ENCODE measurements around the gene RAB18. TPM values are rescaled to one million over a fixed set of nuclear protein-coding genes. Genes with fewer than 3 reads are reported as not detected.

The RAB18 gene
- total and polyA plus RNA-seq, 9 of the 15 experiments (the other 6 are each of a cell fraction or from before 2014, with no cell fraction given): 10.5 to 46.3 (median 32.5) TPM

DNA sequence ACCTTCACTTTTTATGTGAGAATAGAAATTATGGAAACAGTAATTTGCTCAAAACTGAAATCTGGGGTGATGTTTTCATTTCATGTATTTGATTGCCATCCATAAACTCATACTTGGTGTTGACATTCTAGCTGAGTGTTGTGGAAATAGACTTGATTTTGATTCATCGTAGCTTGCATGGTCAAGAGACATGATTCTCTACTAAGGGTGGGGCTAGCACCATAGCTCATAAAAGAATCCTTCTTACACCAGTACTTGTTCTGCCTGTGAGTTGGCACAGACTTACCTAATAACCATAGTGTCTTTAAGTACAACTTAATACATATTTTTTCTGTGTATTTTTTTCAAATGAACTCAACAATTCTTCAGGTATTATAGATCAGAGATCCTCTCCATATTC, 36.6 kb downstream of the RAB18 start (continued):
- TF ChIP-seq BCL6 (CRISPR knock-in tag; IDR thresholded peaks at IDR 0.05): no peak
- TF ChIP-seq BDP1 (IDR thresholded peaks at IDR 0.05; ENCODE audit: insufficient read depth, insufficient read length): no peak
- TF ChIP-seq, protein P1, sequence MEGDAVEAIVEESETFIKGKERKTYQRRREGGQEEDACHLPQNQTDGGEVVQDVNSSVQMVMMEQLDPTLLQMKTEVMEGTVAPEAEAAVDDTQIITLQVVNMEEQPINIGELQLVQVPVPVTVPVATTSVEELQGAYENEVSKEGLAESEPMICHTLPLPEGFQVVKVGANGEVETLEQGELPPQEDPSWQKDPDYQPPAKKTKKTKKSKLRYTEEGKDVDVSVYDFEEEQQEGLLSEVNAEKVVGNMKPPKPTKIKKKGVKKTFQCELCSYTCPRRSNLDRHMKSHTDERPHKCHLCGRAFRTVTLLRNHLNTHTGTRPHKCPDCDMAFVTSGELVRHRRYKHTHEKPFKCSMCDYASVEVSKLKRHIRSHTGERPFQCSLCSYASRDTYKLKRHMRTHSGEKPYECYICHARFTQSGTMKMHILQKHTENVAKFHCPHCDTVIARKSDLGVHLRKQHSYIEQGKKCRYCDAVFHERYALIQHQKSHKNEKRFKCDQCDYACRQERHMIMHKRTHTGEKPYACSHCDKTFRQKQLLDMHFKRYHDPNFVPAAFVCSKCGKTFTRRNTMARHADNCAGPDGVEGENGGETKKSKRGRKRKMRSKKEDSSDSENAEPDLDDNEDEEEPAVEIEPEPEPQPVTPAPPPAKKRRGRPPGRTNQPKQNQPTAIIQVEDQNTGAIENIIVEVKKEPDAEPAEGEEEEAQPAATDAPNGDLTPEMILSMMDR (IDR thresholded peaks at IDR 0.05 in 2 of 3, conservative IDR thresholded peaks at IDR 0.05 in 1 of 3; ENCODE audit: insufficient read depth in 2 of 3, low read depth in 1 of 3, low read length in 3 of 3): no peak
- TF ChIP-seq PML (IDR thresholded peaks at IDR 0.05; ENCODE audit: low read length): no peak

DNA sequence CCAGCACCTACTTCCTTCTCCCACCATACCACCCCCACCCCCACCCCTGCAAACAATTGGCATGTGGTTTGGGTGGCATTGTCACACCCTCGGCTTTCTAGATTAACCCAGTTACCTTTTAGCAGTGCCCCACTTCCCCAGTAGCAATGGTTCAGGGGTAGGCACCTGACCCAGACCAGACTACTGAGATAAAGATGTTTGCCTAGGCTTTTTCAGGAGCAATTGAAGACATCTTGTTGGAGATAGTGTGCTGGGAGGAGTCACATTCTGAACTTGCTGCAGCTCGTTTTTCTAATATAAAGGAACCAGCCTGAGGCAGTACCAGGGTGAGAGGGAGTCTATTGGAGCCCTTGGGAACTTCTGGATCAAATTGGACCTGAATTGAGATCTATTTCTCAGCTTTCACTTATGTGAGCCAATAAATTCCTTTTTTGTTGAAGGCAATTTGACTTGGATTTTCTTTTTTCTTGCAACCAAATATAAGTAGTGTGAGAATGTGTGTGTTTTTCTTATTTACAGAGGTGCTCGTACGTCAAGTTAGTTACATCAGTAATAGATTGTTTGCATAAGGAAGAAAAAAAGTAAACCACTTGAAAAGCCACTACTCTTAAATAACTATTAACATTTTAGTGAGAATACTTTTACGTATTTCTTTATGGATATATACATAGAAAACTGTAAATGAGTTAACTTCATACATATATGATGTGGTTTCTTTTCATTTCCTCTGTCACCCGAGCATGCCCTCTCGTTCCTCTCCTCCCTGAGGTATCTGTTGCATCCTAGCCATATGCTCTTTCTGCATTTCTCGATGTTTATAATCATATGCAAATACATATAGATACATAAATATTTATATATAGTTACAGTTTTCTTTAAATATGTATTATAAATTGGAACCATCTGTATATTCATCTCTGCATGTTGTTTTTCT, 38.0 kb downstream of the RAB18 start:
- Histone ChIP-seq H3K4me1 (replicated peaks in 1 of 2; ENCODE audit: control insufficient read depth in 2 of 2, insufficient read depth in 2 of 2, low read length in 2 of 2) (no peaks in the 10 kb centered on the region), H3K9me3 (replicated peaks; ENCODE audit: control insufficient read depth, insufficient read depth, low read depth, low read length) (no peaks in the 10 kb centered on the region; the same call in 1 of the 2 replicates), H3K36me3 (ENCODE audit: control insufficient read depth, insufficient read depth, low read length) (peaks cover 47% of the 10 kb centered on the region; the same call in 1 of the 3 replicates), H3K4me3 (no peak overlapping the region), H2AFZ (ENCODE audit: low read depth, low read length) (no peak overlapping the region), H3K27ac (ENCODE audit: extremely low read depth, low read depth, low read length) (no peak overlapping the region), H3K9me1 (ENCODE audit: control insufficient read depth, insufficient read depth, low read length) (no peaks in the 10 kb centered on the region), H4K20me1 (replicated peaks; ENCODE audit: control insufficient read depth, insufficient read depth, low read length) (no peaks in the 10 kb centered on the region), H3K27me3 (ENCODE audit: control insufficient read depth in 2 of 2, insufficient read depth in 2 of 2, low read length in 2 of 2) (no peaks in the 10 kb centered on the region), H3K79me2 (ENCODE audit: control insufficient read depth, insufficient read depth, low read length) (no peaks in the 10 kb centered on the region), H3K9ac (ENCODE audit: insufficient read depth in 1 of 2, low read depth in 2 of 2, low read length in 2 of 2) (no peak overlapping the region), H3K4me2 (ENCODE audit: insufficient read depth, low read length) (no peak overlapping the region)
- ChIA-PET CTCF (ENCODE audit: low intra/inter-chr PET ratio) (no interaction called here), POLR2A (interaction anchor here (1.0 kb wide), 1 partner anchor 17 kb away, joined by 3 read pairs; no protein-coding TSS in a partner anchor)
- no peak for FAIRE-seq
- WGBS (ENCODE audit: insufficient coverage, low coverage, missing lambda C conversion rate): 81% methylated on average over 8 of the region's 8 CpGs
- ATAC-seq: peak; percentile 33; the same call in 1 of the 3 replicates
- TF ChIP-seq POLR2AphosphoS2 (IDR thresholded peaks at IDR 0.05; ENCODE audit: low read length) (no peak), ARID2 (IDR thresholded peaks at IDR 0.05) (no peak), ZNF589 (CRISPR knock-in tag; IDR thresholded peaks at IDR 0.05; ENCODE audit: low read depth) (no peak), BHLHE40 (IDR thresholded peaks at IDR 0.05; ENCODE audit: low read length) (0 out of 2 replicates have a peak, but pooled peaks have one; percentile 7), ZNF143 (CRISPR knock-in tag; IDR thresholded peaks at IDR 0.05) (no peak)
- intact Hi-C loops (cut with micrococcal nuclease) (no loop called here), in situ Hi-C loops (cut with MboI) (no loop called here)
- BruUV-seq (replicated peaks): no TSS peak
- no peak for DNase-seq (ENCODE audit: extremely low read depth in 1 of 4, low spot score in 3 of 4)

Data from K562 (cell line).